Effector memory CD8-positive, alpha-beta T cell (primary cell): ENCODE results near the gene EVI5.

Experiments
- ATAC-seq: fragments of 150-1000 bp; cut with Tn5 transposase; replicated peaks from 2 replicates; pipeline ENCODE4 v1.10.0; 2021; ENCODE audit warnings: mild to moderate bottlenecking, moderate library complexity
- DNase-seq, 3 experiments: peaks; one replicate each; pipeline ENCODE4 v3.0.0; 2021
- H3K27ac Mint-ChIP-seq, 2 donors: one replicate each; pipeline ENCODE4 v1.8.0; 2022; ENCODE audit warnings: mild to moderate bottlenecking in 2 of 2, mixed read lengths in 2 of 2, moderate library complexity in 2 of 2
- H3K27me3 Mint-ChIP-seq, 2 donors: one replicate each; pipeline ENCODE4 v1.8.0; 2022; ENCODE audit warnings: mixed read lengths in 2 of 2
- H3K36me3 Mint-ChIP-seq: one replicate; pipeline ENCODE4 v1.8.0; 2022; ENCODE audit warnings: mild to moderate bottlenecking, moderate library complexity, mixed read lengths; ENCODE audit not compliant: insufficient read depth
- H3K4me1 Mint-ChIP-seq, 2 donors: one replicate each; pipeline ENCODE4 v1.8.0; 2022; ENCODE audit warnings: low read depth in 2 of 2, mixed read lengths in 2 of 2
- H3K4me3 Mint-ChIP-seq, 2 donors: one replicate each; pipeline ENCODE4 v1.8.0; 2022; ENCODE audit warnings: mild to moderate bottlenecking in 2 of 2, mixed read lengths in 2 of 2, moderate library complexity in 2 of 2
- H3K9me3 Mint-ChIP-seq, 2 donors: one replicate each; pipeline ENCODE4 v1.8.0; 2022; ENCODE audit warnings: mixed read lengths in 2 of 2

EVI5 gene

DNA sequence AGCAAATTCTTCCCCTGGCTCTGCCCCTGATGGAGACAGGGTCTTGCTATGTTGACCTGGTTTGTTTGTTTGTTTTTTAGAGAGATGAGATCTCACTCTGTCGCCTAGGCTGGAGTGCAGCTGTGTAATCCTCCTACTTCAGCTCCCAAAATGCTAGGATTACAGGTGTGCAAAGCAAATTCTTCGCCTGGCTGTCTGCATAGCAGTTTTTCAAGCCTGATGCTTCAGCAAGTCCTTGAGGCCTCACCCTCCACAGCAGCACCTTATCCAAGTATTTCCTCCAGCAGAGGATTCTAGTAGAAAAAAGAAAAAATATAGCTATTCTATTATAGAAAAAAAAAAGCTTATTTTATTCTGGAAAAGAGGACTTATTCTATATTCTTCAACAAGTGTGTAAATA lies 31.8 kb upstream of the EVI5 start:
- no peak for DNase-seq
- Mint-ChIP-seq H3K9me3 (no peaks in the 10 kb centered on the region), H3K27me3 (peaks cover 6 to 33% of the 10 kb centered on the region in 2 donors), H3K27ac (peak overlapping the region in 1 of 2 donors; percentile 5), H3K4me3 (no peak overlapping the region), H3K36me3 (no peaks in the 10 kb centered on the region), H3K4me1 (peaks cover 0 to 3% of the 10 kb centered on the region in 2 donors)
- ATAC-seq: no peak

DNA sequence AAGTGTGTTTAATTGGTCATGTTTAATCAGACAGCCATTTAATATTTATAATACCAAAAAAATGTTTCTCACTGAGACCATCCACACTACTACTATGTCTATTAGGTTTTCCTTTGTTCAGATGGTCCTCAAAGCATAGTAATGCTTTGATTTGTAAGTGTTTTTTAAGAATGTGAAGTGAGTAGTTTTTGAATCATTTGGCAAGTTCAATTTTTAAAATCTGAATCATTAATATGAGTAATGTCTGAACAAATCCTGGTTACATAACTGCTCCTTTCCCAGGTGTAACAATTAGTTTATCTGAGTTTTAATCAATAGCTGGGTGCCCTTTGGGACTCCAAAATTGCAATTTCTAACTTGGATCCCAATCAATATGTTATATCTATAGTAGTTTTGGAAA lies 23.5 kb upstream of the EVI5 start:
- Mint-ChIP-seq H3K36me3 (no peaks in the 10 kb centered on the region), H3K27ac (no peak overlapping the region), H3K4me1 (peaks cover 0 to 4% of the 10 kb centered on the region in 2 donors), H3K4me3 (no peak overlapping the region), H3K9me3 (no peaks in the 10 kb centered on the region), H3K27me3 (peaks cover 11 to 24% of the 10 kb centered on the region in 2 donors)
- no peak for DNase-seq
- no peak for ATAC-seq

DNA sequence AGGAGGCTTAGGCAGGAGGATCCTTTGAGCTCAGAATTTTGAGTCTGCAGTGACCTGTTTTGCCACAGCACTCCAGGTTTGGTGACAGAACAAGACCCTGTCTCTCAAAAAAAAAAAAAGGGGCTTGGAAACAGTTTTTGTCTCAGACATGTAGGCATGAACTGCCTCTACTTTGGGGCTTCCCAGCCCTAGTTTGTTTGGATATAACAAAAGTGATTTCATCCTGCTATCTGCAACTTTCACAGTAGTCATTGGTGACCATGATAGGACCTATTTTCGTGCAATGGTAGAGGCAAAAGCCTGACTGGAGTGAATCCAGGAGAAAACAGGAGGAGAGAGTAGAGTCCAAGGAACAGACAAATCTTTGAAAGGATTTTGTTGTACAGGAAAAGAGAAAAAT lies 20.3 kb upstream of the EVI5 start:
- H3K27ac Mint-ChIP-seq: no peak overlapping the region
- H3K4me3 Mint-ChIP-seq: no peak overlapping the region
- H3K9me3 Mint-ChIP-seq: no peaks in the 10 kb centered on the region

DNA sequence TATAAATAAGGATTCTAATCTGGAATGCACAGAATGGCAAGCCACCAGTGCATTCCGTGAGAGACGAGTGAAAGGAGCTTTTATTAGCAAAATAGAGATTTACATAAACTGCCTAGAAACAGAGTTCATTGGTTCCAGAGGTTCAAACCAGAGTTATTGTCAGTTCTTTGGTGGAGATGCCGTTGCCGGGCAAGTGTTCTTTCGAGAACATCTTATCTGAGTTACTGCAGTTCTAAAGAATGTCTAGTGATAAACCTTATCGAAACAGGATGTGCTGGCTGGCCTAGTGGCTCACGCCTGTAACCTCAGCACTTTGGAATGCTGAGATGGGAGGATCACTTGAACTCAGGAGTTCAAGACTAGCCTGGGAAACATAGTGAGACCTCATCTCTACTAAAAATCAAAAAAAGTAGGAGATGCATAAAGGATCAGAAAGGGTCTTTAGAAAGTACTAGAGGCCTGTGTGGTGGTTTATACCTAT lies 19.9 kb upstream of the EVI5 start:
- H3K27me3 Mint-ChIP-seq: peaks cover 6 to 9% of the 10 kb centered on the region in 2 donors
- H3K36me3 Mint-ChIP-seq: no peaks in the 10 kb centered on the region
- no peaks in the 10 kb centered on the region for H3K9me3 Mint-ChIP-seq
- peaks cover 0 to 4% of the 10 kb centered on the region in 2 donors for H3K4me1 Mint-ChIP-seq
- DNase-seq: no peak
- peak; percentile 64 for ATAC-seq
- no peak overlapping the region for H3K4me3 Mint-ChIP-seq
- H3K27ac Mint-ChIP-seq: no peak overlapping the region

More for the DNA sequence above, 20.3 kb upstream of the EVI5 start:
- Mint-ChIP-seq H3K27me3 (peaks cover 6 to 9% of the 10 kb centered on the region in 2 donors), H3K4me1 (peaks cover 0 to 4% of the 10 kb centered on the region in 2 donors), H3K36me3 (no peaks in the 10 kb centered on the region)
- ATAC-seq: no peak
- no peak for DNase-seq

DNA sequence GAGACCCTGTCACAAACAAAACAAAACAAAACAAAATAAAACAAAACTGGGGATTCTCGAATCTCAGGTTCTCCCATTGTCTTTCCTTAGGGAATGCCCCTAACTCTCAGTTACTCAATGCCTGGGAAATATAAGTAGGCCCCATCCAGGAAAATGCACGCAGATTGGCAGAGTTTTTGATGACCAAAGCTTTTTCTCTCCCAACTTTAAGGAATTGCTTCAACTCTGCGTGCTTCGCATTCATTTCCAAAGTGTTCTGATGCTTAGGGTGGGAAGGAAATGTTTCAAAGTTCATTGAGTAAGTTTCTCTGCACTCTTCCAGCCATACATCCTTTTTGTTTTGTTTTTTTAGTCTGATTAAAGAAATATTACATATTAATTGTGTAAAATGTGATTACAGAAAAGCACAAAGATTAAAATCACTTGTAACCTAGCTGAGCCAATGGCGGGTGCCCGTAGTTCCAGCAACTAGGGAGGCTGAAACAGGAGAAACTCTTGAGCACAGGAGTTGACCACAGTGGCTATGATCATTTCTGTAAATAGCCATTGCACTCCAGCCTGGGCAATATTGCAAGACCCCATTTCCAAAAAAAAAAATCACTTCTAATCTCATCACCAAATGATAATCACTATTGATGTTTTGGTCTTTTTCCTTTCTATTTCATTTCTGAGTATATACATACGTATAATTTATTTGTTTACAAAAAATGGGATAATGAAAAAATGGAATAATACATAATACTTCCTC lies 18.4 kb upstream of the EVI5 start:
- Mint-ChIP-seq H3K4me1 (peaks cover 0 to 4% of the 10 kb centered on the region in 2 donors), H3K9me3 (no peaks in the 10 kb centered on the region), H3K36me3 (no peaks in the 10 kb centered on the region), H3K4me3 (no peak overlapping the region), H3K27me3 (peaks cover 6 to 9% of the 10 kb centered on the region in 2 donors), H3K27ac (no peak overlapping the region)
- no peak for ATAC-seq
- DNase-seq: no peak

DNA sequence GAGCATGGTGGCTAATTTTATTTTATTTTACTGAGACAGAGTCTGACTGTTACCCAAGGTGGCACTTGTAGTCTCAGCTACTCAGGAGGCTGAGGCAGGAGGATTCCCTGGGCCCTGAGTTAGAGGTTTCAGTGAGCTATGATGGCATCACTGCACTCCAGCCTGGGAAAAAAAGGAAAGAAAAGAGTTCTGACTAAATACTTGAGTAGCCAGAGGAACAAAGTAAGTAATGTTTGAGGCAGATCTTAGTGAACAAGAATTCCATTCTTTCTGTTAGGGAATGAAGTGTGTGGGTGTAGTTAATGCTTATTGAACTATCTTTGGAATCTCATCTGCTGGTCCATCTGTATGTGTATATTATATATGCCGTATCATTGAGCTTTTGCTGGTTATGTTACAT lies 13.1 kb upstream of the EVI5 start:
- ATAC-seq (no peak), DNase-seq (no peak)
- Mint-ChIP-seq H3K4me3 (no peak overlapping the region), H3K36me3 (no peaks in the 10 kb centered on the region), H3K4me1 (no peaks in the 10 kb centered on the region), H3K27ac (no peak overlapping the region), H3K9me3 (no peaks in the 10 kb centered on the region), H3K27me3 (peaks cover 24 to 49% of the 10 kb centered on the region in 2 donors)

DNA sequence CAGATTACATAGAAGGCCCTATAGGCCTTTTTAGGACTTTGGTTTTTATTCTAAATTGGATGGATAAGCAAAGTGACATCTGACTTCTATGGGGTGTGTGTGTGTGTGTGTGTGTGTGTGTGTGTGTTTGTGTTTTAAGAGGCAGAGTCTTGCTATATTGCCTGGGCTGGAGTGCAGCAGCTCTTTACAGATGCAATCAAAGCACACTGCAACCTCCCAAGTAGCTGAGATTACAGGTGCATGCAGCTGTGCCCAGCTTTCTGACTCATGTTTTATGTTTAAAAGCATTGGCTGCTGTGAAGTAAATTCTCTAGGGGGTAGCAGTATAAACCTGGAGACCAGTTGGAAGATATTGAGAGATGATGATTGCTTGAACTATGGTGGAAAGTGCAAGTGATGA lies 12.4 kb upstream of the EVI5 start:
- H3K27me3 Mint-ChIP-seq: peaks cover 30 to 51% of the 10 kb centered on the region in 2 donors
- no peaks in the 10 kb centered on the region for H3K36me3 Mint-ChIP-seq
- no peak overlapping the region for H3K4me3 Mint-ChIP-seq
- DNase-seq (no peak), ATAC-seq (no peak)
- H3K4me1 Mint-ChIP-seq: no peaks in the 10 kb centered on the region
- no peak overlapping the region for H3K27ac Mint-ChIP-seq
- no peaks in the 10 kb centered on the region for H3K9me3 Mint-ChIP-seq

DNA sequence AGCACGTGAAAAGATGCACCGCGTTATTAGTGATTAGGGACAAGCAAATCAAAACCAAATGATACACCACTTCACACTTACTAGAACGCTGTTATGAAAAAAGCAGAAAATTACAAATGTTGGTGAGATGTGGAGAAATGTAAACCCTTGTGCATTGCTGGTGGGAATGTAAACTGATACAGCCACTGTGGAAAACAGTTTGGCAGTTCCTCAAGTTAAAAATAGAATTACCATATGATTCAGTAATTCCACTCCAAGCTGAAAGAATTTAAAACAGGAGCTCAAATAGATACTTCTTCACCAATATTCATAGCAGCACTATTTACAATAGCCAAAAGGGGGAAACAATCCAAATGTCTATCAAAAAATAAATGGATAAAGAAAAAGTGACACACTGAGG lies 10.3 kb upstream of the EVI5 start:
- no peaks in the 10 kb centered on the region for H3K9me3 Mint-ChIP-seq
- H3K27me3 Mint-ChIP-seq: peaks cover 33 to 61% of the 10 kb centered on the region in 2 donors
- DNase-seq (no peak), ATAC-seq (no peak)
- H3K36me3 Mint-ChIP-seq: no peaks in the 10 kb centered on the region
- H3K4me3 Mint-ChIP-seq: no peak overlapping the region
- no peaks in the 10 kb centered on the region for H3K4me1 Mint-ChIP-seq
- no peak overlapping the region for H3K27ac Mint-ChIP-seq

DNA sequence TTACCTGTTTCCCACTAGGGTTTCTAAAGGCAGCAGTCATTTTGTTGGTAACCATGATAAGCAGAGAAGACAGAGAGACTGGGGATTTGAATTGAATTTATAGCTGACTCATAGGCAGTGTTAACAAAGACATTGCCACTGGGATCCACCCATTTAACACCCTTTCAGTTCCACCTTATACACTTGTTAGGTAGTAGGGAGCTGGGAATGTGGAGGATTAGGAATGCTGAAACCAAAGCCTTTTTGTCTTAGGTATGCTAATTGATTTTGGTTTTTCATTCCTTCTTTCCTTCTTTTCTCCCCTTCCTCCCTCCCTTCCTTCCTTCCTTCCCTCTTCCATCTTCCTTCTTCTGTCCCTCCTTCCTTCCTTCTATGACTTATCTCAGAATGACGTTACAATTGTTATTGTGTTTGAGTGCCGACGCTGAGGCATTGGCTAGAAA lies 7.5 kb upstream of the EVI5 start:
- Mint-ChIP-seq H3K36me3 (no peaks in the 10 kb centered on the region), H3K27ac (no peak overlapping the region), H3K27me3 (peaks cover 28 to 65% of the 10 kb centered on the region in 2 donors), H3K4me3 (no peak overlapping the region), H3K4me1 (no peaks in the 10 kb centered on the region), H3K9me3 (no peaks in the 10 kb centered on the region)
- DNase-seq (no peak), ATAC-seq (no peak)

DNA sequence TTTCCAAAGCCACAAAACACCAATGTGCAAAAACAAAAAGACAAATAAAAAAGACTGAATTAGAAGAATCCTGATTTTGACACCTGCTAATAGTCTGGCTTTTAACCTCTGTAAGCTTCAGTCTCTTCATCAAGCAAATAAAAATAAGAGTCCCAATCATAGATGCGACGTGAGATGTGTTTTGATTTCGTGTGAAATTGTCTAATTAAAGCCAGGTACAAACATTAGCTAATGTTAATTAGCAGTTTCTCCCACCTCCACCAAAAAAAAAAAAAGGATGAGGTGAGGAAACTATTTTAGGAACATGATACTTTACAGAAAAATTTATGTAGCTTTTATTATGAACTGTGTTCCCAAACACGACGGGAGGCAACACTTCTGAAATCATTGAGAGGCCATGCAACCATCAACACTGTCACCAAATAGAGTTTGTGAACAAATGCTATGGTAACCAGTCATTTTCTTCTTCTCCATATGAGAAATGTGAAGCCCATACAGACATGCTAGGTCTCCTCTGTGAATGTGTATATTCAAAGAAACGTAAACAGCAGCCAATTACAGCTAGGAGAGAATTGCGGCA lies 6.7 kb upstream of the EVI5 start:
- ATAC-seq: no peak
- Mint-ChIP-seq H3K4me1 (peaks cover 0 to 2% of the 10 kb centered on the region in 2 donors), H3K4me3 (no peak overlapping the region), H3K27me3 (peaks cover 30 to 65% of the 10 kb centered on the region in 2 donors), H3K9me3 (no peaks in the 10 kb centered on the region), H3K27ac (no peak overlapping the region), H3K36me3 (peaks cover 1% of the 10 kb centered on the region)
- DNase-seq: no peak

DNA sequence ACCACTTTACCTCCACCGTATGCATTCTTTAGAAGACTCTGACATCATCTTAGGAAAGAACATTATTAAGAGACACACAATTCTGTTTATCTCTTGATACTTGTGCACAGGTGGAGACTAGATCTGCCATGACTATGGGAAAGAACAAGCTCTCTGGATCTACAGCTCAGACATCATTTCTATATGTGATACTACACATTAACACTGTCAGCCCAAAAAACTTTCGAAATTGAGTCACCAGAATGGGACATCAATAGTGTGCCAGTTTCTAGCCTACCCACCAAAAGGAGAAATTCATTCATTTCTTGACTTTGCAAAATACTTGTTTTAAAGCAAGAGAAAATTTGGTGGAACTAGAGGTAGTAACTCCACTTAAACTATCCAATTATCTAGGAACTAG lies 6.0 kb upstream of the EVI5 start:
- Mint-ChIP-seq H3K27me3 (peaks cover 35 to 70% of the 10 kb centered on the region in 2 donors), H3K4me3 (no peak overlapping the region), H3K4me1 (peaks cover 0 to 5% of the 10 kb centered on the region in 2 donors), H3K36me3 (peaks cover 3% of the 10 kb centered on the region), H3K27ac (no peak overlapping the region), H3K9me3 (no peaks in the 10 kb centered on the region)
- ATAC-seq (no peak), DNase-seq (no peak)

DNA sequence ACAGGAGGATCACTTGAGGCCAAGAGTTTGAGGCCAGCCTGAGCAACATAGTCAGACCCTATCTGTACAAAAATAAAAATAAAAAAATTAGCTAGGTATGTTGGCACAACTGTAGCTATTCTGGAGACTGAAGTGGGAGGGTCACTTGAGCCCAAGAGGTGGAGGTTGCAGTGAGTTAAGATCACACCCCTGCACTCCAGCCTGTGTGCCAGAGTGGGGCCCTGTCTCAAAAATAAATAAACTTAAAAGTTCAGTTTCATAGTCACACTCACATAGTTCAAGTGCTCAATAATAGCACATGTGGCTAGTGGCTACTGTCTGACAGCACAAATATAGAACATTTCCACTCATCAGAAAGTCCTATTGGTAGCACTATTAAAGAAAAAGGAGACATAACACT lies 5.2 kb upstream of the EVI5 start:
- H3K9me3 Mint-ChIP-seq: no peaks in the 10 kb centered on the region
- no peak overlapping the region for H3K4me3 Mint-ChIP-seq
- DNase-seq: no peak
- no peak for ATAC-seq
- H3K27me3 Mint-ChIP-seq: peaks cover 39 to 70% of the 10 kb centered on the region in 2 donors
- no peak overlapping the region for H3K27ac Mint-ChIP-seq
- peaks cover 3% of the 10 kb centered on the region for H3K36me3 Mint-ChIP-seq
- H3K4me1 Mint-ChIP-seq: peaks cover 5 to 10% of the 10 kb centered on the region in 2 donors

DNA sequence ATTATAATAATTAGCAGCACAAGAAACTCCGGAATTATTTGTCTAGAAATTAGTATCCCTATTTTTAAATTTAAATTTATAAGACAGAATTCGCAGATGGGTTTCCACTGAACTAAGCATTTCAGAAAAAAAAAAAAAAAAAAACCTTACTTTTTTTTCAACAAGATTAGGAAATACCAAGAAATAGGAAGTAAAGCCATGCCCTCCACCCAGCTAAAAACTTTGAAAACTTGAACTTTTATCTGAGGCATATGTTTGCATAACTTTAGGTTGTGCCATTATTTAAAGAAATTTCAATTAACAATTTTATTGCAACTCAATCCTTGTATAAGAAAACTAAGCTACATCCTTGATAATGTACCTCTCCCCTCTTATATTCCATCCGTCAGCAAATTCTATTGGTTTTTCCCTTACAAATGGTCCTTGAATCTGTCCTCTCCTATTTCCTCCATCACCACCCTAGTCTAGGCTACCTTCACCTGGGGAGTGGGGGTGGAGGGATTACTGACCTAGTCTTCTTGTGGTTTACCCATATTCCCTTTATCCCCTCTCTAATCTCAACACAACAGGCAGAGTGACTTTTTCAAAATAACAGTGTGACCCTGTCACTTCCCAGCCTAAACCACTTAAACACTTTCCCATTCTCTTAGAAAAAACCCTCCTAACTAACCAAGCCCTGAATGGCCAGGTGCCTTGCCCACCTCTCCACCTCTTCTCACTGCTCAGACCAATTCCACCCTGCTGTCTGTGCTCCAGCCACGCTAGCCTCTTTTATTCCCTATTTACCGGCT lies 1.4 kb upstream of the EVI5 start:
- H3K4me3 Mint-ChIP-seq: no peak overlapping the region
- H3K27me3 Mint-ChIP-seq: peaks cover 36 to 65% of the 10 kb centered on the region in 2 donors
- H3K36me3 Mint-ChIP-seq: peaks cover 6% of the 10 kb centered on the region
- no peak for DNase-seq
- no peak for ATAC-seq
- no peak overlapping the region for H3K27ac Mint-ChIP-seq
- H3K4me1 Mint-ChIP-seq: peaks cover 16 to 19% of the 10 kb centered on the region in 2 donors
- H3K9me3 Mint-ChIP-seq: no peaks in the 10 kb centered on the region
